ENCODE results near the gene INTS11.
A peak's percentile ranks its signal among the peaks of the same experiment; 100 is the strongest.

Gene INTS11

GRCh38 chr1:1312450-1313314 is 11.8 kb downstream of the INTS11 start:
- no peak for DNase-seq (ENCODE audit: low spot score)

GRCh38 chr1:1311107-1312104 is 13.1 kb downstream of the INTS11 start:
- DNase-seq (ENCODE audit: low spot score) = no peak

GRCh38 chr1:1310476-1311053 is 13.9 kb downstream of the INTS11 start:
- DNase-seq (ENCODE audit: low spot score) = no peak

- DNase-seq (ENCODE audit: low spot score) = no peak
Observed at GRCh38 chr1:1310109-1310385, 14.4 kb downstream of the INTS11 start.

- no peak for DNase-seq (ENCODE audit: low spot score)
Observed at GRCh38 chr1:1309251-1310108, 15.0 kb downstream of the INTS11 start.

GRCh38 chr1:1308756-1309250 is 15.7 kb downstream of the INTS11 start:
- no peak for DNase-seq (ENCODE audit: low spot score)

- peak; percentile 99 for DNase-seq (ENCODE audit: low spot score)
Observed at GRCh38 chr1:1307923-1308755, 16.3 kb downstream of the INTS11 start, which contains the start of the genes ACAP3 and PUSL1. Gene ACAP3, minus strand, starts transcription at chr1:1307930. Its CDS starts 115 bp downstream, at chr1:1307815. Gene PUSL1, plus strand, starts transcription at chr1:1308597. Its CDS starts 47 bp downstream, at chr1:1308644.

- DNase-seq (ENCODE audit: low spot score) = peak; percentile 46
Observed at GRCh38 chr1:1307261-1307922, 17.1 kb downstream of the INTS11 start.

GRCh38 chr1:1306661-1307260 is 17.7 kb downstream of the INTS11 start:
- DNase-seq (ENCODE audit: low spot score) = no peak

- DNase-seq (ENCODE audit: low spot score) = no peak
Observed at GRCh38 chr1:1306070-1306660, 18.3 kb downstream of the INTS11 start.

- DNase-seq (ENCODE audit: low spot score) = peak; percentile 87
Observed at GRCh38 chr1:1305300-1306069, 19.0 kb downstream of the INTS11 start.

GRCh38 chr1:1304331-1305299 is 19.8 kb downstream of the INTS11 start:
- peak; percentile 93 for DNase-seq (ENCODE audit: low spot score)

GRCh38 chr1:1303736-1304135 is 20.7 kb downstream of the INTS11 start:
- DNase-seq (ENCODE audit: low spot score) = no peak

GRCh38 chr1:1302951-1303509 is 21.4 kb downstream of the INTS11 start:
- no peak for DNase-seq (ENCODE audit: low spot score)

GRCh38 chr1:1302006-1302430 is 22.4 kb downstream of the INTS11 start:
- no peak for DNase-seq (ENCODE audit: low spot score)

GRCh38 chr1:1300352-1300739 is 24.1 kb downstream of the INTS11 start:
- DNase-seq (ENCODE audit: low spot score) = no peak
